HEK293 (cell line): ENCODE results near the gene THSD7A.

Experiments used
- CTCF ChIP-seq: fragments of 450-650 bp; formaldehyde crosslinking; IDR thresholded peaks from 2 replicates; pipeline ENCODE4 v1.5.1; 2016; ENCODE audit warnings: missing biosample characterization, missing genetic modification characterization
- FEZF1 ChIP-seq: fragments of 450-650 bp; formaldehyde crosslinking; IDR thresholded peaks from 2 replicates; pipeline ENCODE4 v1.5.1; 2016; ENCODE audit warnings: missing biosample characterization, missing genetic modification characterization
- TCF7L2 ChIP-seq: IDR thresholded peaks from 2 replicates; pipeline ENCODE4 v1.6.1; 2011; ENCODE audit warnings: low read depth, mild to moderate bottlenecking, inconsistent platforms, low read length, moderate library complexity, borderline replicate concordance
- ZNF175 ChIP-seq: fragments of 450-650 bp; formaldehyde crosslinking; IDR thresholded peaks from 2 replicates; pipeline ENCODE4 v1.5.1; 2016; ENCODE audit warnings: missing biosample characterization, missing genetic modification characterization
- ZNF18 ChIP-seq: fragments of 450-650 bp; formaldehyde crosslinking; IDR thresholded peaks from 2 replicates; pipeline ENCODE4 v1.5.1; 2016; ENCODE audit warnings: missing biosample characterization, missing genetic modification characterization
- ZNF311 ChIP-seq: fragments of 450-650 bp; formaldehyde crosslinking; IDR thresholded peaks from 2 replicates; pipeline ENCODE4 v1.5.1; 2017; ENCODE audit warnings: missing biosample characterization, missing genetic modification characterization, borderline replicate concordance
- ZNF324 ChIP-seq: fragments of 450-650 bp; formaldehyde crosslinking; IDR thresholded peaks from 2 replicates; pipeline ENCODE4 v1.5.1; 2016; ENCODE audit warnings: missing biosample characterization, missing genetic modification characterization
- ZNF529 ChIP-seq: fragments of 450-650 bp; formaldehyde crosslinking; IDR thresholded peaks from 2 replicates; pipeline ENCODE4 v1.5.1; 2017; ENCODE audit warnings: missing genetic modification characterization, missing biosample characterization; ENCODE audit not compliant: insufficient replicate concordance
- ZNF530 ChIP-seq: fragments of 450-650 bp; formaldehyde crosslinking; IDR thresholded peaks from 2 replicates; pipeline ENCODE4 v1.5.1; 2016; ENCODE audit warnings: low read depth, missing biosample characterization, missing genetic modification characterization
- ZNF692 ChIP-seq: fragments of 450-650 bp; formaldehyde crosslinking; IDR thresholded peaks from 2 replicates; pipeline ENCODE4 v1.5.1; 2016; ENCODE audit warnings: missing biosample characterization, missing genetic modification characterization
- TF ChIP-seq, protein P1 (sequence below): fragments of 450-650 bp; formaldehyde crosslinking; IDR thresholded peaks from 2 replicates; pipeline ENCODE4 v1.5.1; 2016; ENCODE audit warnings: missing biosample characterization, missing genetic modification characterization, low read depth

GRCh38 chr7:11335947-11336346 is 496.1 kb downstream of the THSD7A start:
- TF ChIP-seq ZNF692 (tag by site-specific recombination) (no peak), ZNF311 (tag by site-specific recombination) (no peak), CTCF (tag by site-specific recombination) (no peak), TCF7L2 (no peak), ZNF529 (tag by site-specific recombination) (no peak), ZNF530 (tag by site-specific recombination) (no peak), ZNF18 (no peak), FEZF1 (tag by site-specific recombination) (no peak), ZNF324 (no peak), ZNF175 (no peak)
- TF ChIP-seq, protein P1, sequence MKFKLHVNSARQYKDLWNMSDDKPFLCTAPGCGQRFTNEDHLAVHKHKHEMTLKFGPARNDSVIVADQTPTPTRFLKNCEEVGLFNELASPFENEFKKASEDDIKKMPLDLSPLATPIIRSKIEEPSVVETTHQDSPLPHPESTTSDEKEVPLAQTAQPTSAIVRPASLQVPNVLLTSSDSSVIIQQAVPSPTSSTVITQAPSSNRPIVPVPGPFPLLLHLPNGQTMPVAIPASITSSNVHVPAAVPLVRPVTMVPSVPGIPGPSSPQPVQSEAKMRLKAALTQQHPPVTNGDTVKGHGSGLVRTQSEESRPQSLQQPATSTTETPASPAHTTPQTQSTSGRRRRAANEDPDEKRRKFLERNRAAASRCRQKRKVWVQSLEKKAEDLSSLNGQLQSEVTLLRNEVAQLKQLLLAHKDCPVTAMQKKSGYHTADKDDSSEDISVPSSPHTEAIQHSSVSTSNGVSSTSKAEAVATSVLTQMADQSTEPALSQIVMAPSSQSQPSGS (tag by site-specific recombination), result no peak
